ENCODE data around the gene OMD. TPM values are rescaled to one million over a fixed set of nuclear protein-coding genes. Genes with fewer than 3 reads are reported as not detected.
A peak's percentile ranks its signal among the peaks of the same experiment; 100 is the strongest.

The OMD gene
- 0.36 and 1.5 TPM in 2 replicates for total RNA-seq

- H3K79me2 ChIP-seq (ENCODE audit: insufficient read depth, low read length): no peaks in the 10 kb centered on the region
- H2AFZ ChIP-seq (ENCODE audit: low read length): peak within 1 kb of the TSS; percentile 79
- no peaks in the 10 kb centered on the region for H4K20me1 ChIP-seq (ENCODE audit: insufficient read depth, low read length)
- H3K27me3 ChIP-seq (ENCODE audit: insufficient read depth, low read length): no peaks in the 10 kb centered on the region
- no peaks in the 10 kb centered on the region for H3K4me1 ChIP-seq (ENCODE audit: insufficient read depth, low read length)
- peak within 1 kb of the TSS; percentile 73 for H3K4me2 ChIP-seq (ENCODE audit: insufficient read depth, low read length)
- H3K9me3 ChIP-seq (ENCODE audit: low read depth, low read length): no peaks in the 10 kb centered on the region
- H3K27ac ChIP-seq (ENCODE audit: low read depth, low read length): no peak within 1 kb of the TSS
- TF ChIP-seq, protein P1, sequence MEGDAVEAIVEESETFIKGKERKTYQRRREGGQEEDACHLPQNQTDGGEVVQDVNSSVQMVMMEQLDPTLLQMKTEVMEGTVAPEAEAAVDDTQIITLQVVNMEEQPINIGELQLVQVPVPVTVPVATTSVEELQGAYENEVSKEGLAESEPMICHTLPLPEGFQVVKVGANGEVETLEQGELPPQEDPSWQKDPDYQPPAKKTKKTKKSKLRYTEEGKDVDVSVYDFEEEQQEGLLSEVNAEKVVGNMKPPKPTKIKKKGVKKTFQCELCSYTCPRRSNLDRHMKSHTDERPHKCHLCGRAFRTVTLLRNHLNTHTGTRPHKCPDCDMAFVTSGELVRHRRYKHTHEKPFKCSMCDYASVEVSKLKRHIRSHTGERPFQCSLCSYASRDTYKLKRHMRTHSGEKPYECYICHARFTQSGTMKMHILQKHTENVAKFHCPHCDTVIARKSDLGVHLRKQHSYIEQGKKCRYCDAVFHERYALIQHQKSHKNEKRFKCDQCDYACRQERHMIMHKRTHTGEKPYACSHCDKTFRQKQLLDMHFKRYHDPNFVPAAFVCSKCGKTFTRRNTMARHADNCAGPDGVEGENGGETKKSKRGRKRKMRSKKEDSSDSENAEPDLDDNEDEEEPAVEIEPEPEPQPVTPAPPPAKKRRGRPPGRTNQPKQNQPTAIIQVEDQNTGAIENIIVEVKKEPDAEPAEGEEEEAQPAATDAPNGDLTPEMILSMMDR (IDR thresholded peaks at IDR 0.05; ENCODE audit: extremely low read depth, low read depth, low read length): no peak
- peak within 1 kb of the TSS; percentile 9 for H3K4me3 ChIP-seq (ENCODE audit: insufficient read depth, low read length)
- DNase-seq (ENCODE audit: insufficient read length, low spot score, missing footprints): peak; percentile 41
- H3K36me3 ChIP-seq (ENCODE audit: insufficient read depth, low read length): no peaks in the 10 kb centered on the region
These were observed at the start of gene OMD for GRCh38 chr9:92424340-92424739. Gene OMD (minus strand): TSS chr9:92424471. CDS start chr9:92417558, 6,913 bp downstream.

DNA sequence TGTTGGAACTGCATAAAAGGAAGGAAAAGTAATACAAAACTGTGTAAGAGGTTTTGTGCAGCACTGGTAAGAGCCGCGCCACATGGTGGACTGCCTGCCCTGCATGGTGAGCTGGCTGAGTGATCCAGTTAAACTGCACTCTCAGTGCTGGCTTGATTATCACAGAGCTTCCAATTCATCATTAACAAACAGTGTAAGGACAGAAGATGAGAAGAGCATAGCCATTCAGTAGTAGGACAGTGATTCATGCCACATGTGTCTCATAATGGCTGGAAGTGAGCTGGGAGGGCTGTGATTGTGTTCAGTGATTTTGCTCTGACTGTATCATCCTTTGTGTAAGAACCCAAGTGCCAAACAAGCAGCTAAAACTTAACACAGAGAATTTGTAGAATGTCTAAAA, 43.9 kb upstream of the OMD start:
- no peak overlapping the region for H2AFZ ChIP-seq (ENCODE audit: low read length)
- DNase-seq (ENCODE audit: insufficient read length, low spot score, missing footprints): peak; percentile 46
- H3K9me3 ChIP-seq (ENCODE audit: low read depth, low read length): no peaks in the 10 kb centered on the region
- no peaks in the 10 kb centered on the region for H3K27me3 ChIP-seq (ENCODE audit: insufficient read depth, low read length)
- H3K4me2 ChIP-seq (ENCODE audit: insufficient read depth, low read length): no peak overlapping the region
- H3K36me3 ChIP-seq (ENCODE audit: insufficient read depth, low read length): no peaks in the 10 kb centered on the region
- no peaks in the 10 kb centered on the region for H4K20me1 ChIP-seq (ENCODE audit: insufficient read depth, low read length)
- H3K4me1 ChIP-seq (ENCODE audit: insufficient read depth, low read length): peaks cover 21% of the 10 kb centered on the region
- TF ChIP-seq, protein P1 (IDR thresholded peaks at IDR 0.05; ENCODE audit: extremely low read depth, low read depth, low read length): no peak
- H3K27ac ChIP-seq (ENCODE audit: low read depth, low read length): no peak overlapping the region
- H3K79me2 ChIP-seq (ENCODE audit: insufficient read depth, low read length): no peaks in the 10 kb centered on the region
- no peak overlapping the region for H3K4me3 ChIP-seq (ENCODE audit: insufficient read depth, low read length)

DNA sequence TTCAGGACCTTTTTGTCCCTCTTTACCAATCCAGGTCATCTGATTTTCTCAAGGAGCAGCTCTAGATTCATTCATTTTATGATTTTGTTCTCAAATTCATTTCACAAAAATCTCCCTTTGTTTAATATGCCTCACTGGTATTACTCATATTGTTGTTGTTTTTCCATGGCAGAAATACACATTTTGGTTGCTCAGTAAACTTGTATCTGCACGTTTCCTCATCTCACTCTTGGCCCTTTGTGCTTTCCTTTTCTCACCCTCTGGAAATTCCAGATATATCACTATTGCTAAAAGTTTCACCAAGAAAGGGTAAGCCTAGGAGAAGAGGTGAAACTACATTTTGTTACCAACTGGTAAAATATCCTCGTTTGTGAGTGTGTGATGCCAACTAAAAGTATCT, 43.2 kb upstream of the OMD start:
- Histone ChIP-seq H3K79me2 (ENCODE audit: insufficient read depth, low read length) (no peaks in the 10 kb centered on the region), H3K36me3 (ENCODE audit: insufficient read depth, low read length) (no peaks in the 10 kb centered on the region), H3K27ac (ENCODE audit: low read depth, low read length) (no peak overlapping the region), H3K4me2 (ENCODE audit: insufficient read depth, low read length) (no peak overlapping the region), H3K4me1 (ENCODE audit: insufficient read depth, low read length) (peaks cover 23% of the 10 kb centered on the region), H3K9me3 (ENCODE audit: low read depth, low read length) (no peaks in the 10 kb centered on the region), H3K27me3 (ENCODE audit: insufficient read depth, low read length) (no peaks in the 10 kb centered on the region), H2AFZ (ENCODE audit: low read length) (no peak overlapping the region), H3K4me3 (ENCODE audit: insufficient read depth, low read length) (no peak overlapping the region), H4K20me1 (ENCODE audit: insufficient read depth, low read length) (no peaks in the 10 kb centered on the region)
- TF ChIP-seq, protein P1 (IDR thresholded peaks at IDR 0.05; ENCODE audit: extremely low read depth, low read depth, low read length): no peak
- no peak for DNase-seq (ENCODE audit: insufficient read length, low spot score, missing footprints)

DNA sequence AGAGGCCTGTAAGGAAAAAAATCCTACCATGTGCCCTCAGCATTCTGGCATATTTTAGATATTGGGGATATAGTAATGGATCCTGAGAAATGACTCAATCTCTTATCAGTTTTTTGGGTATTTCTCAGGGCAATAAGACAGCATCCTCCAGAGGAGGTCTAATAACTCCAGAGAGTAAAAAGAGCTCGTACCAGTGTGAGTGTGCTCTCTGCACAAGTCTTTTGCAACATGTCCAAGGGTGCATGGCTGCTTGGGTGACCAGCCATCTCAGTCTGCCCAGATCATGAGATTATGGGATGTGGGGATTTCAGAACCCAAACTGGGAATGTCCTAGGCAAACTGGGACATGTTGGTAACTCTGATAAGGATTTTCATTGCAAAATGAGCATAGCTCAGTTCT, 42.8 kb upstream of the OMD start:
- Histone ChIP-seq H2AFZ (ENCODE audit: low read length) (no peak overlapping the region), H3K79me2 (ENCODE audit: insufficient read depth, low read length) (no peaks in the 10 kb centered on the region), H4K20me1 (ENCODE audit: insufficient read depth, low read length) (no peaks in the 10 kb centered on the region), H3K9me3 (ENCODE audit: low read depth, low read length) (no peaks in the 10 kb centered on the region), H3K27me3 (ENCODE audit: insufficient read depth, low read length) (no peaks in the 10 kb centered on the region), H3K4me3 (ENCODE audit: insufficient read depth, low read length) (no peak overlapping the region), H3K27ac (ENCODE audit: low read depth, low read length) (no peak overlapping the region), H3K4me1 (ENCODE audit: insufficient read depth, low read length) (peaks cover 23% of the 10 kb centered on the region), H3K36me3 (ENCODE audit: insufficient read depth, low read length) (no peaks in the 10 kb centered on the region), H3K4me2 (ENCODE audit: insufficient read depth, low read length) (no peak overlapping the region)
- no peak for DNase-seq (ENCODE audit: insufficient read length, low spot score, missing footprints)
- TF ChIP-seq, protein P1 (IDR thresholded peaks at IDR 0.05; ENCODE audit: extremely low read depth, low read depth, low read length): no peak
